Hepatocyte (in vitro differentiated cells): ENCODE data around the gene DYNC2H1.
"Not testable (repeated sequence)": the region's sequence is repeated elsewhere in the genome, so short reads cannot be mapped to it uniquely, and the experiment has no call there.

Source experiments
- EZH2phosphoT487 ChIP-seq: fragments of 200-600 bp; sonication (generic); IDR thresholded peaks from one replicate; pipeline ENCODE4 v1.6.1; 2018; ENCODE audit warnings: antibody characterized with exemption, mild to moderate bottlenecking, low read depth, moderate library complexity; ENCODE audit not compliant: unreplicated experiment, severe bottlenecking
- TF ChIP-seq, protein P1 (sequence below): fragments of 200-600 bp; sonication (generic); IDR thresholded peaks from 2 replicates; pipeline ENCODE4 v1.5.1; 2016; ENCODE audit warnings: antibody characterized with exemption, mild to moderate bottlenecking; ENCODE audit not compliant: poor library complexity

DNA sequence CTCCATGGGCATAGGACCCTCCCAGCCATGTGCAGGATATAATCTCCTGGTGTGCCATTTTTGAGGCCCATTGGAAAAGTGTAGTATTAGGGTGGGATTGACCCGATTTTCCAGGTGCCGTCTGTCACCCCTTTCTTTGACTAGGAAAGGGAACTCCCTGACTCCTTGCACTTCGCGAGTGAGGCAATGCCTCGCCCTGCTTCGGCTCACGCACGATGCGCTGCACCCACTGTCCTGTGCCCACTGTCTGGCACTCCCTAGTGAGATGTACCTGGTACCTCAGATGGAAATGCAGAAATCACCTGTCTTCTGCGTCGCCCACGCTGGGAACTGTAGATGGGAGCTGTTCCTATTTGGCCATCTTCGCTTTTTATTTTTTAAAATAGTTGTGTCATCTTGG lies 32.8 kb downstream of the DYNC2H1 start:
- TF ChIP-seq, protein P1, sequence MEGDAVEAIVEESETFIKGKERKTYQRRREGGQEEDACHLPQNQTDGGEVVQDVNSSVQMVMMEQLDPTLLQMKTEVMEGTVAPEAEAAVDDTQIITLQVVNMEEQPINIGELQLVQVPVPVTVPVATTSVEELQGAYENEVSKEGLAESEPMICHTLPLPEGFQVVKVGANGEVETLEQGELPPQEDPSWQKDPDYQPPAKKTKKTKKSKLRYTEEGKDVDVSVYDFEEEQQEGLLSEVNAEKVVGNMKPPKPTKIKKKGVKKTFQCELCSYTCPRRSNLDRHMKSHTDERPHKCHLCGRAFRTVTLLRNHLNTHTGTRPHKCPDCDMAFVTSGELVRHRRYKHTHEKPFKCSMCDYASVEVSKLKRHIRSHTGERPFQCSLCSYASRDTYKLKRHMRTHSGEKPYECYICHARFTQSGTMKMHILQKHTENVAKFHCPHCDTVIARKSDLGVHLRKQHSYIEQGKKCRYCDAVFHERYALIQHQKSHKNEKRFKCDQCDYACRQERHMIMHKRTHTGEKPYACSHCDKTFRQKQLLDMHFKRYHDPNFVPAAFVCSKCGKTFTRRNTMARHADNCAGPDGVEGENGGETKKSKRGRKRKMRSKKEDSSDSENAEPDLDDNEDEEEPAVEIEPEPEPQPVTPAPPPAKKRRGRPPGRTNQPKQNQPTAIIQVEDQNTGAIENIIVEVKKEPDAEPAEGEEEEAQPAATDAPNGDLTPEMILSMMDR: not testable (repeated sequence)
- not testable (repeated sequence) for TF ChIP-seq EZH2phosphoT487
